ENCODE results near the gene FAM53B. TPM values are rescaled to one million over a fixed set of nuclear protein-coding genes. Genes with fewer than 3 reads are reported as not detected.

FAM53B gene
- total RNA-seq, 1 donor from 2014 or later: 19.3 TPM

DNA sequence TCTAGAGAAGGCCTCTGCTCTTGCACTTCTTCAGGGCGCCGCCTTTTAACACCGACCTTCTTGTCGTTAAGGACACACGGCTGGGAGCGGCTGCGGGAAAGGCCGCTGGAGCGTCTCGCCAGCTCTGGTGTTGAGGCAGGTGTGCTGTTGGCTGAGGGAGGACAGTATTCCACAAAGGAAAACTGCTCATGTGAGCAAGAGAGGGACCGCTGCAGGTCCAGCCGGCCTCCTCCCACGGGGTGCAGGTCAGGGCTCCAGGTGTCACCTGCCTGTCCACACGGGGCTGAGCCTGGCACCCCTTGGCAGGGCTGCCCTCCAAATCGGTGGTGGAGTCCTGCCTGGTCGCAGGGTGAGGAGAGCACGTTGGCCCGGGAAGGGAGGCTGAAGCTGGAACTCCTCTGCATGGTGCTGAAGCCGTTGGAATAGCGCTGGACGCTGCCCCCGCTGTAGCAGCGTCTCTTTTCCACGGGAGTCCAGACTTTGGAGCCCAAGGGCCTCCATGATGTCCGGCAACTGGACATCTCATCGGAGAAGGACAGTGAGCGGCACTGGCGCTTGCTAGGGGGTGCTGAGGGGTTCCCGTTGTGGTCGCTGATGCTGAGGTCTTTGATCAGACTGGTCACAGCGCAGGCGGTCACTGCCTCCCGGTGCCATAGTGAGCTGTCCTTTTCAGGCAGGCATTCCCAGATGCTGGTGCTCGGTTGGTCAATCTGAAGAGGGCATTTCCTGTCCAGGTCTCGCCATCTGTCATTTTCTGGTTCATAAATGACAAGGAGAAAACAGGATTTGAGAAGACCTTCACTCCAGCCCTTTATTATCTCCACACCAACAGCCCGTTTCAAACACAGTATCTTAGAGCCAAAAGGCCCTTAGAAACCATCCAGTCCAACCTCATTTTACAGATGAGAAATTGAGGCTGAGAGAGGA, 62.3 kb downstream of the FAM53B start:
- Mint-ChIP-seq H3K36me3 (ENCODE audit: low read depth) (peaks cover 62% of the 10 kb centered on the region), H3K4me3 (ENCODE audit: low read depth) (no peak overlapping the region), H3K27ac (no peak overlapping the region), H3K27me3 (ENCODE audit: low read depth) (no peaks in the 10 kb centered on the region), H3K9me3 (no peaks in the 10 kb centered on the region), H3K4me1 (ENCODE audit: low read depth) (peaks cover 38% of the 10 kb centered on the region)
- intact Hi-C loops (cut with micrococcal nuclease): no loop called here
- DNase-seq (ENCODE audit: low spot score): no peak

GRCh38 chr10:124681091-124681490, 63.1 kb downstream of the FAM53B start:
- Mint-ChIP-seq H3K36me3 (ENCODE audit: low read depth) (peaks cover 61% of the 10 kb centered on the region), H3K4me3 (ENCODE audit: low read depth) (no peak overlapping the region), H3K9me3 (no peaks in the 10 kb centered on the region), H3K27ac (no peak overlapping the region), H3K4me1 (ENCODE audit: low read depth) (peaks cover 35% of the 10 kb centered on the region), H3K27me3 (ENCODE audit: low read depth) (no peaks in the 10 kb centered on the region)
- DNase-seq (ENCODE audit: low spot score): no peak
- intact Hi-C loops (cut with micrococcal nuclease): no loop called here

- Mint-ChIP-seq H3K9me3 (no peaks in the 10 kb centered on the region), H3K27ac (no peak overlapping the region), H3K36me3 (ENCODE audit: low read depth) (peaks cover 61% of the 10 kb centered on the region), H3K4me1 (ENCODE audit: low read depth) (peaks cover 30% of the 10 kb centered on the region), H3K27me3 (ENCODE audit: low read depth) (no peaks in the 10 kb centered on the region), H3K4me3 (ENCODE audit: low read depth) (no peak overlapping the region)
- DNase-seq (ENCODE audit: low spot score): no peak
- intact Hi-C loops (cut with micrococcal nuclease): no loop called here
These were observed 63.5 kb downstream of the FAM53B start for GRCh38 chr10:124680675-124681074.

DNA sequence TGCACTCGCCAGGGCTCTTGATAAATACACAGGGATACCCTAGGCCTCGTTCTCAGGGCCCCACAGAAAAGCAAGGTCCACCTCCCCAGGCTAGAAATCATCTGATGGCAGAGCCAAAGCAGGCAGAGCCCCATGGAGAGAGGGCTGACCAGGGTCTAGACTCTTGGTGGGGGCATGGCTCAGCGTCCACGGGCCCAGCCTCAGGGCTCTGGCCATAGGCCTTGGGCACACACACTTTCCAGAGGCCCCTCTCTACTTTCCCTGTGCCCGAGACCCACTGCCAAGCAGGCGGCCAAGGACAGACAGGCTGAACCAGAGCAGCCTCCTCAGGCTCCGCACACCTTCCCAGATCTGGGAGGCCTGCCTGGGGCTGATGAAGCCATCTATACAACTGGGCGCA, 64.8 kb downstream of the FAM53B start:
- Mint-ChIP-seq H3K4me1 (ENCODE audit: low read depth) (peaks cover 24% of the 10 kb centered on the region), H3K36me3 (ENCODE audit: low read depth) (peaks cover 56% of the 10 kb centered on the region), H3K9me3 (no peaks in the 10 kb centered on the region), H3K27me3 (ENCODE audit: low read depth) (no peaks in the 10 kb centered on the region), H3K4me3 (ENCODE audit: low read depth) (no peak overlapping the region), H3K27ac (no peak overlapping the region)
- intact Hi-C loops (cut with micrococcal nuclease): no loop called here
- no peak for DNase-seq (ENCODE audit: low spot score)

DNA sequence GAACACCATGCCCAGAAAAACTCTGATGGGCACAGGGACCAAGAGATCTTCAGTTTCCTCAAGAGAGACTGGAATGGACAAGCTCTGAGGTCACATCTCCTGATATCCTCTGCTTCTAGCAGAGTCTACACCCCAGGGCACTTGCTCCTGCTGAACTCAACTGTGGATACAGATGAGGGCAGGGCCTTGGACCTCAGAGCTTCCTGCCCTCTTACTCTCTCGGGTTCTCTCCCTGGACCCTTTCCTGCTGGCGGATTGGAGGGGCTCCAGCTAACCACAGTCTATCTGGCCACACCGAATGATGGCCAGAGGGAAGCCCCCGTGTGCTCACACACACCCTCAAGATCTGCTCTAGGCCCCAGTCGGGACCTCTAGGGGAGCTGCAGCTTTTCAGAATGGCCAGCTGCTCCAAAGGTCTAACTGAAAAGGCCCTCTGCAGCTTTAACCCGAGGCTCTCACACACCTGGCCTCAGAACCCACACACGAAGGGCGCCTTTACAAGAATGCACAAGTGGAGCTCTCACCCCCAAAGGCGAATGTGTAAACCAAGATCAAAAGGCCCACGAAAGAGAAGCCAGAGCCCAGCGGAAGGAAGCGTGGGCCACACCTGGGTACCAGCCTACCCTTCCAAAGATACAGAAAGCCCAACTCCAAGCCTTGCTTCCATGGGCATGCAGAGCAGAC, 65.5 kb downstream of the FAM53B start:
- Mint-ChIP-seq H3K4me3 (ENCODE audit: low read depth) (no peak overlapping the region), H3K27ac (no peak overlapping the region), H3K9me3 (no peaks in the 10 kb centered on the region), H3K27me3 (ENCODE audit: low read depth) (no peaks in the 10 kb centered on the region), H3K4me1 (ENCODE audit: low read depth) (peaks cover 24% of the 10 kb centered on the region), H3K36me3 (ENCODE audit: low read depth) (peaks cover 50% of the 10 kb centered on the region)
- no peak for DNase-seq (ENCODE audit: low spot score)
- intact Hi-C loops (cut with micrococcal nuclease): no loop called here

DNA sequence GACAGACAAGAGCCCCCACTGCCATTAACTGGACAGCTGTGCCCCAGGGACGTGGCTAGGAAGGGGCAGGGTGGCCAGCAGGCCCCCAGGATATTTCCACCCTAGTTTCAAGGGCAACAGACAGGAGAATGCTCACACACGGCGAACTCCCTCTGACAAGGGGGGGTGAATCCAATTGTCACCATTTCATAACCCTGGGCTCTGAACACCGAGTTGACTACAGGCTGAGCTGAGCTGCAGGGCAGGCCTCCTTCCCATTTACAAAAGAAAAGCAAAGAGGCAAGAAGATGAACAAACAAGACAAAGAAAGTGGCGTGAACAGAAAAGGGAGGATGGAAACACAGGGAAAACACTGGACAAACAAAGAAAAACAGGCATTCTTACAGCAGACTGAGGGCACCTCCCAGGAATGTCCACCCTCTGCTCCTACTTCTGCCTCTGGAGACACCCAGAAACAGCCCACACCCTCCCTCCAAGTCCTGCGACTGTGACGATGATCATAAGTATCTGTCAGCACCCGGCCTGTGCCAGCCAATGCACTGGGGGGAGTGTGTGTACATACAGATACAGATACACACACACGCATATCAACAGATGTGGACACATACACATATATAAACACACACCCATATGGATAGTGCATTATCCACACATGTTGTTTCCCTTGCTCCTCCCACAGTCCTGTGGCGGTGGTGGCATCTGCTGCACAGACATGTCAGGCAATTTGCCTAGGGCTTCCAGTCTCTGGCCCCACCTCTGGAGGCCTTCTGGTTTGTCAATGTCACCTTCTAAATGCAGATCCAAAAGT, 66.2 kb downstream of the FAM53B start:
- Mint-ChIP-seq H3K27ac (no peak overlapping the region), H3K9me3 (no peaks in the 10 kb centered on the region), H3K4me1 (ENCODE audit: low read depth) (peaks cover 24% of the 10 kb centered on the region), H3K27me3 (ENCODE audit: low read depth) (no peaks in the 10 kb centered on the region), H3K36me3 (ENCODE audit: low read depth) (peaks cover 43% of the 10 kb centered on the region), H3K4me3 (ENCODE audit: low read depth) (no peak overlapping the region)
- DNase-seq (ENCODE audit: low spot score): no peak
- intact Hi-C loops (cut with micrococcal nuclease): no loop called here

- Mint-ChIP-seq H3K27ac (no peak overlapping the region), H3K4me1 (ENCODE audit: low read depth) (peaks cover 25% of the 10 kb centered on the region), H3K27me3 (ENCODE audit: low read depth) (no peaks in the 10 kb centered on the region), H3K36me3 (ENCODE audit: low read depth) (peaks cover 40% of the 10 kb centered on the region), H3K4me3 (ENCODE audit: low read depth) (no peak overlapping the region), H3K9me3 (no peaks in the 10 kb centered on the region)
- no peak for DNase-seq (ENCODE audit: low spot score)
- intact Hi-C loops (cut with micrococcal nuclease): no loop called here
These were observed 66.9 kb downstream of the FAM53B start for GRCh38 chr10:124677293-124677699.

GRCh38 chr10:124676416-124677062, 67.6 kb downstream of the FAM53B start:
- intact Hi-C loops (cut with micrococcal nuclease): no loop called here
- Mint-ChIP-seq H3K27ac (no peak overlapping the region), H3K4me1 (ENCODE audit: low read depth) (peaks cover 31% of the 10 kb centered on the region), H3K4me3 (ENCODE audit: low read depth) (no peak overlapping the region), H3K9me3 (no peaks in the 10 kb centered on the region), H3K36me3 (ENCODE audit: low read depth) (peaks cover 37% of the 10 kb centered on the region), H3K27me3 (ENCODE audit: low read depth) (no peaks in the 10 kb centered on the region)
- DNase-seq (ENCODE audit: low spot score): no peak

DNA sequence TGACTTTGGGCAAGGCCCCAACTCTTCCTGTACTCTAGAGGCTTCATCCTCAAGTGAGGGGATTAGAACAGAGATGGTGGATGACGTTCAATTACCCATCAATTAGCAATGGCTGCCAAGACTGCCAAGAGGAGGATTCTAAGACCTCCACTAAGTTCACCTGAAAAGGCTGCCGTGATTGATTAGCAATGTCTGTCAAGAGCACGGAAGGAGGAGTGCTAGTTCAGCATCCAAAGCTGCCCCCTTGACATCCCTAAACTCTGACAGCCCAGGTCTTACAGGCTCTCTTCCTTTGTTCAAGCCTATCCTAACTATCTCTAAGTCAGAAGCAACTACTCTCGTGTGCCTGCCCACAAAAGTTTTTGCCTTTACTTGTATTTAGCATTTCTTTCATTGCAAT, 68.4 kb downstream of the FAM53B start:
- H3K36me3 Mint-ChIP-seq (ENCODE audit: low read depth): peaks cover 30% of the 10 kb centered on the region
- H3K4me1 Mint-ChIP-seq (ENCODE audit: low read depth): peaks cover 34% of the 10 kb centered on the region
- no peak for DNase-seq (ENCODE audit: low spot score)
- no peak overlapping the region for H3K4me3 Mint-ChIP-seq (ENCODE audit: low read depth)
- no peak overlapping the region for H3K27ac Mint-ChIP-seq
- intact Hi-C loops (cut with micrococcal nuclease): no loop called here
- H3K27me3 Mint-ChIP-seq (ENCODE audit: low read depth): no peaks in the 10 kb centered on the region
- no peaks in the 10 kb centered on the region for H3K9me3 Mint-ChIP-seq

GRCh38 chr10:124675261-124675660, 68.9 kb downstream of the FAM53B start:
- Mint-ChIP-seq H3K27me3 (ENCODE audit: low read depth) (no peaks in the 10 kb centered on the region), H3K27ac (no peak overlapping the region)

GRCh38 chr10:124674768-124675222, 69.4 kb downstream of the FAM53B start:
- H3K36me3 Mint-ChIP-seq (ENCODE audit: low read depth): peaks cover 20% of the 10 kb centered on the region
- H3K9me3 Mint-ChIP-seq: no peaks in the 10 kb centered on the region
- no peak overlapping the region for H3K4me3 Mint-ChIP-seq (ENCODE audit: low read depth)
- H3K27ac Mint-ChIP-seq: no peak overlapping the region
- intact Hi-C loops (cut with micrococcal nuclease): no loop called here
- no peak for DNase-seq (ENCODE audit: low spot score)
- peaks cover 29% of the 10 kb centered on the region for H3K4me1 Mint-ChIP-seq (ENCODE audit: low read depth)
- no peaks in the 10 kb centered on the region for H3K27me3 Mint-ChIP-seq (ENCODE audit: low read depth)

More at GRCh38 chr10:124675261-124675660, 68.9 kb downstream of the FAM53B start:
- Mint-ChIP-seq H3K4me1 (ENCODE audit: low read depth) (peaks cover 32% of the 10 kb centered on the region), H3K36me3 (ENCODE audit: low read depth) (peaks cover 24% of the 10 kb centered on the region), H3K4me3 (ENCODE audit: low read depth) (no peak overlapping the region), H3K9me3 (no peaks in the 10 kb centered on the region)
- intact Hi-C loops (cut with micrococcal nuclease): no loop called here
- no peak for DNase-seq (ENCODE audit: low spot score)

DNA sequence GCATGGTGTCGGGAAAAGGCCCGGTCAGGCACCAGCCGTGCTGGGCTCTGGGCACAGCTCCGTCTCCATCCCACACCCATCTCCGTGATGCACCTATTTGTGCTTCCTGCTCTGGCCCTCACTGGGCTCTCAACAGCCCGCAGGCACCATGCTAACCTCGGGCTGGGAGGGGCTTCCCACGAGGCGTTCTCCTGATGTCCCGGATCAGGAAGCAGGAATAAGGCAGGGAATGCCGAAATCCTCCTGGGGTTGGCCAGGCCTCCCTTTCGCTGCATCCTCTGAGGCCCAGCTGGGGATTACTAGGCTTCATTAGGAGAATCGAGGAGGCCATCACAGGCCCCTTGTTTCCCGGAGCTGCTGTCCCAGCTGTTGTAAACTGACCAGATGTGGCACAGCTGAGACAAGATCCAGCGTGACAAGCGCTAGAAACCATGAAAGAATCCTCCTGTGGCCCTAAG, 72.0 kb downstream of the FAM53B start:
- H3K4me3 Mint-ChIP-seq (ENCODE audit: low read depth): no peak overlapping the region
- intact Hi-C loops (cut with micrococcal nuclease): no loop called here
- H3K27me3 Mint-ChIP-seq (ENCODE audit: low read depth): no peaks in the 10 kb centered on the region
- H3K27ac Mint-ChIP-seq: no peak overlapping the region
- peaks cover 19% of the 10 kb centered on the region for H3K36me3 Mint-ChIP-seq (ENCODE audit: low read depth)
- no peak for DNase-seq (ENCODE audit: low spot score)
- no peaks in the 10 kb centered on the region for H3K9me3 Mint-ChIP-seq
- H3K4me1 Mint-ChIP-seq (ENCODE audit: low read depth): peaks cover 12% of the 10 kb centered on the region
